Vagina (tissue), 2 donors: Measurements from ENCODE around the gene MRPS11. TPM values are rescaled to one million over a fixed set of nuclear protein-coding genes. Genes with fewer than 3 reads are reported as not detected.

ENCODE experiments used
- DNase-seq, 2 donors: peaks; one replicate each; pipeline ENCODE4 v3.0.0-alpha.2; 2017; ENCODE audit errors: extremely low spot score in 2 of 2
- H3K27ac ChIP-seq: fragments of 200-600 bp; sonication (generic); one replicate; pipeline ENCODE4 v1.5.1; 2019
- H3K27me3 ChIP-seq: fragments of 200-600 bp; sonication (generic); one replicate; pipeline ENCODE4 v1.5.1; 2019
- H3K36me3 ChIP-seq, 2 donors: fragments of 200-600 bp; sonication (generic); one replicate each; pipeline ENCODE4 v1.5.1; 2017 to 2019
- H3K4me1 ChIP-seq: fragments of 200-600 bp; sonication (generic); one replicate; pipeline ENCODE4 v1.5.1; 2019
- H3K4me3 ChIP-seq, 2 donors: fragments of 200-600 bp; sonication (generic); 1 replicate in 1 of 2; 2 replicates in 1 of 2; pipeline ENCODE4 v1.5.1; 2016 to 2019
- H3K9me3 ChIP-seq: fragments of 200-600 bp; sonication (generic); one replicate; pipeline ENCODE4 v1.5.1; 2019
- POLR2A ChIP-seq, 2 donors: fragments of 450-650 bp; IDR thresholded peaks; one replicate each; pipeline ENCODE4 v1.6.1; 2017; ENCODE audit warnings: antibody characterized with exemption in 2 of 2, mild to moderate bottlenecking in 2 of 2, moderate library complexity in 2 of 2
- POLR2AphosphoS5 ChIP-seq, 2 donors: sonication (generic); formaldehyde crosslinking; IDR thresholded peaks; one replicate each; pipeline ENCODE4 v1.9.0; 2017; ENCODE audit warnings: antibody characterized with exemption in 2 of 2, mild to moderate bottlenecking in 2 of 2, low read depth in 1 of 2; ENCODE audit not compliant: insufficient read depth in 1 of 2
- intact Hi-C: fragments of 100-400 bp; cut with DNase I; formaldehyde crosslinking; loops from one replicate; pipeline ENCODE4 v1.15.1; 2023
- total RNA-seq: library from RNA; depleted of rRNA; stranded (reverse); fragments of >200 nt; gene quantifications from one replicate; pipeline ENCODE4 v1.2.3, GENCODE V29; 2016
- TF ChIP-seq, protein P1 (sequence below), 3 experiments: fragments of 450-650 bp in 2 of 3; fragments of 200-600 bp in 1 of 3; sonication (generic) in 1 of 3; IDR thresholded peaks; one replicate each; pipeline ENCODE4 v1.5.1; 2017 to 2019; ENCODE audit warnings: antibody characterized with exemption in 3 of 3, mild to moderate bottlenecking in 2 of 3, moderate library complexity in 2 of 3

Gene MRPS11
- total RNA-seq, 1 donor from 2014 or later, result 27.5 TPM

DNA sequence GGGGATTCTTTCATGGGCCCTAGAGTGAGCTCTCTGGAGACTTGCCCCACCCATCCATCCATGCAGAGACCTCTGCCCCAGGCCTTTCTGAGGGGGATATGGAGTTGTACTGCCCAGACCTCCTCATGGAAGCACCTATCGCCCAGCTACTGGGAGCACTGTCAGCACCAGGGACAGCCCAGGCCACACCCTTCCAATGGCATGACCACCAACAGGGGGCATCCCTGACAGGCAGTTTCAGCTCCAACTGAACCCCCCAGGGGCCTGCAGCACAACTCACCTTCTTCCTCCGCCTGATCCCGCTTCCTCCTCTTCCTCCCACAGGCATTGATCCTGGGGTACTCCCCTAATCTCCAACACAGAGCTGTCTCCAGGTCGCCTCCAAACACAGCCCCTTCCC is 21.8 kb downstream of the MRPS11 start:
- H3K4me1 ChIP-seq, result no peaks in the 10 kb centered on the region
- H3K36me3 ChIP-seq, result no peaks in the 10 kb centered on the region
- H3K27me3 ChIP-seq, result no peaks in the 10 kb centered on the region
- intact Hi-C loops, result no loop called here
- no peak for DNase-seq
- no peak for TF ChIP-seq POLR2A (IDR thresholded peaks at IDR 0.05)
- no peaks in the 10 kb centered on the region for H3K9me3 ChIP-seq
- no peak overlapping the region for H3K27ac ChIP-seq
- H3K4me3 ChIP-seq, result no peak overlapping the region

DNA sequence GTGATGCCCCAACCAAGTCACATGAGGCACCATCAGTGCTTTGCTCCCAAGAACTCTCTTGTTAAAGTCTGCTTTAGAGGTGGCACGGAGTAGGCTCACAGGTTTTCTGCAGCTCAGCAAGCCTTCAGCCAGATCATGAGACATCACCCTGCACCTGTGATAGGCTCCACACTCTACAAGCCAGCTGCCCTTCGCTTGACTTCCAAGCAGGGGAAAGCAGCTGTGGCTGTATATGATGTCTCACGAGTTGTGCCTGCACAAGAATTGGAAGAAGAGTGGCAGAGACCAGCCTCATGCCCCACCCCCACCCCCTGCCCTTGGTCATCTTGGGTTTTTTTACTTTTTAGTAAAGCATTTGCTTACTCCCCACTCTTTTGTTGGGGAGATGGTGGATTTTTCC is 22.5 kb downstream of the MRPS11 start:
- H3K4me3 ChIP-seq, result no peak overlapping the region
- TF ChIP-seq POLR2AphosphoS5 (IDR thresholded peaks at IDR 0.05; ENCODE audit: insufficient read depth in 1 of 2, low read depth in 1 of 2) (no peak), POLR2A (IDR thresholded peaks at IDR 0.05) (no peak)
- TF ChIP-seq, protein P1, sequence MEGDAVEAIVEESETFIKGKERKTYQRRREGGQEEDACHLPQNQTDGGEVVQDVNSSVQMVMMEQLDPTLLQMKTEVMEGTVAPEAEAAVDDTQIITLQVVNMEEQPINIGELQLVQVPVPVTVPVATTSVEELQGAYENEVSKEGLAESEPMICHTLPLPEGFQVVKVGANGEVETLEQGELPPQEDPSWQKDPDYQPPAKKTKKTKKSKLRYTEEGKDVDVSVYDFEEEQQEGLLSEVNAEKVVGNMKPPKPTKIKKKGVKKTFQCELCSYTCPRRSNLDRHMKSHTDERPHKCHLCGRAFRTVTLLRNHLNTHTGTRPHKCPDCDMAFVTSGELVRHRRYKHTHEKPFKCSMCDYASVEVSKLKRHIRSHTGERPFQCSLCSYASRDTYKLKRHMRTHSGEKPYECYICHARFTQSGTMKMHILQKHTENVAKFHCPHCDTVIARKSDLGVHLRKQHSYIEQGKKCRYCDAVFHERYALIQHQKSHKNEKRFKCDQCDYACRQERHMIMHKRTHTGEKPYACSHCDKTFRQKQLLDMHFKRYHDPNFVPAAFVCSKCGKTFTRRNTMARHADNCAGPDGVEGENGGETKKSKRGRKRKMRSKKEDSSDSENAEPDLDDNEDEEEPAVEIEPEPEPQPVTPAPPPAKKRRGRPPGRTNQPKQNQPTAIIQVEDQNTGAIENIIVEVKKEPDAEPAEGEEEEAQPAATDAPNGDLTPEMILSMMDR (IDR thresholded peaks at IDR 0.05), result no peak
- H3K27ac ChIP-seq, result no peak overlapping the region
- H3K36me3 ChIP-seq, result no peaks in the 10 kb centered on the region
- intact Hi-C loops, result no loop called here
- H3K4me1 ChIP-seq, result no peaks in the 10 kb centered on the region
- no peak for DNase-seq
- H3K27me3 ChIP-seq, result no peaks in the 10 kb centered on the region
- no peaks in the 10 kb centered on the region for H3K9me3 ChIP-seq

DNA sequence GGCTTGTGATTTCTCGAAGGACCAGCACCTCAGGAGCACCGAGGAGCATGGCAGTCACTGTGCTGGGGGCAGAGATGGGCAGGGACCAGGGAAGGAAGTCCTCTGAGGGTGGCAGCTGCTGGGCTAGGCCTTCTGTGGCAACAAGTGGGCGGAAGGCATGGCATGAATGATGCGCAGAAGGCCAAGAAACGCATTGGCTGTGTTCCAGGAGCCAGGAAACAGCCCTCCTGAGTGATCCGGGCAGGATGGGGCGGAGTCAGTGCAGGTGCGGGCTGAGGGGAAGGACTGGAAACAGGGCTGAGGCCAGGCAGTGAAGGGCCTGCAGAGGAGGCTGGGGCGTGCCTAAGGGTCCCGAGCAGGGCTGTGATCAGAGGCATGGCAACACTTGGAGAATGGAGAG is 23.6 kb downstream of the MRPS11 start:
- intact Hi-C loops, result no loop called here

DNA sequence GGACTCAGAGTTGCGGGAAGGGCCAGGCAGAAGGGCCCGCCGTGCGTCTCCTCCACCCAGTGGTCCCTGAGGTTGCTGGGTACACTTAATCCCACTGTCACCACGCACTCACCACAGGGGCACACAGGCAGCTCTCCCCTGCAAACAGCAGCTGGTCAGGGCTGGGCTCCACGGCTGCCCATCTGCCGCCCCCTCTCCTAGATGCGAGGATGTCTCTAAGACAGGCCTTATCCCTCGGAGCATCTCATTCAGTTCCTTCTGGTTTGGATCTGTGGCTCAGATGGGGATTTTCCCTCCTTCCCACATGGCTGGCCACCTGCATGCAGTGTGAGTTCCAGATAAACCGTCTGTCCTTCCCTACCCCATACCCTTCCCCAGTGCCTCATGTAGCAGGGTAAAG is 26.3 kb downstream of the MRPS11 start:
- Histone ChIP-seq H3K9me3 (no peaks in the 10 kb centered on the region), H3K36me3 (no peaks in the 10 kb centered on the region), H3K4me3 (no peak overlapping the region), H3K27me3 (no peaks in the 10 kb centered on the region), H3K27ac (no peak overlapping the region), H3K4me1 (no peaks in the 10 kb centered on the region)
- no peak for TF ChIP-seq POLR2A (IDR thresholded peaks at IDR 0.05)
- TF ChIP-seq, protein P1 (IDR thresholded peaks at IDR 0.05), result no peak
- no peak for TF ChIP-seq POLR2AphosphoS5 (IDR thresholded peaks at IDR 0.05; ENCODE audit: insufficient read depth in 1 of 2, low read depth in 1 of 2)
- intact Hi-C loops, result no loop called here
- no peak for DNase-seq

More for the DNA sequence above, 23.6 kb downstream of the MRPS11 start:
- no peak for TF ChIP-seq POLR2AphosphoS5 (IDR thresholded peaks at IDR 0.05; ENCODE audit: insufficient read depth in 1 of 2, low read depth in 1 of 2)
- DNase-seq, result no peak
- H3K9me3 ChIP-seq, result no peaks in the 10 kb centered on the region
- no peak overlapping the region for H3K4me3 ChIP-seq
- no peak overlapping the region for H3K27ac ChIP-seq
- H3K36me3 ChIP-seq, result no peaks in the 10 kb centered on the region
- no peaks in the 10 kb centered on the region for H3K4me1 ChIP-seq
- no peaks in the 10 kb centered on the region for H3K27me3 ChIP-seq

DNA sequence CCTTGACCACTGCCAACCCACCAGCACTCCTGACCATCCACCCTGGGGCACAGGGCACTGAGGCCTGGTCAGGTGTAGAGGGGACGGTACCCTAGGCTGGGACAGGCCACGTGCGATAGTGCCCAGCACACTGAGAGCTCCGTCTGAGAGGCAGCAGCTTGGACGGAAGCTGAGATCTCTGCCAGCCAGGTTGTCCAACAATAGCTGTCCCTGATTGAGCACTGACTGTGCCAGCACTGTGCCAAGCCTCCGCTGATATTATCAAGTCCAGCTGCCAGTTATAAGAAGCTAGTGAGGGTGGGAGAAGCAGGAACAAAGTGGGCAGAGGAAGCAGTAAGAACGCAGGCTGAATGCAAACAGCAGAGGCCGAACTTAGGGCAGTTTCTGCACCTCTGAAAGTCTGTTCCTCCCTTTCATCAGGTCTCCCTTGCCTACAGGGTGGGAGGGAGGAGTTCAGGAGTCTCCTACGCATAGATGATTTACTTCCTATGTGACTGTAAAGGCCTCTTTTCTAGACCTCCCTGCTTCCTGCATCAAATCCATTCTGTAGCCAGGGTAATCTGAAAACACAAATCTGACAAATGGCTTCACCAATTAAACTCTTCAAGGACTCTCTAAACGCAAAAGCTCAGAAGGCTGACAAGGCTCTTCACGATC is 29.7 kb downstream of the MRPS11 start:
- H3K27me3 ChIP-seq, result no peaks in the 10 kb centered on the region
- H3K36me3 ChIP-seq, result no peaks in the 10 kb centered on the region
- H3K4me1 ChIP-seq, result no peaks in the 10 kb centered on the region
- DNase-seq, result no peak
- intact Hi-C loops, result no loop called here
- H3K4me3 ChIP-seq, result no peak overlapping the region
- H3K9me3 ChIP-seq, result no peaks in the 10 kb centered on the region
- H3K27ac ChIP-seq, result no peak overlapping the region
- TF ChIP-seq, protein P1 (IDR thresholded peaks at IDR 0.05), result no peak
- no peak for TF ChIP-seq POLR2A (IDR thresholded peaks at IDR 0.05)
- no peak for TF ChIP-seq POLR2AphosphoS5 (IDR thresholded peaks at IDR 0.05; ENCODE audit: insufficient read depth in 1 of 2, low read depth in 1 of 2)

DNA sequence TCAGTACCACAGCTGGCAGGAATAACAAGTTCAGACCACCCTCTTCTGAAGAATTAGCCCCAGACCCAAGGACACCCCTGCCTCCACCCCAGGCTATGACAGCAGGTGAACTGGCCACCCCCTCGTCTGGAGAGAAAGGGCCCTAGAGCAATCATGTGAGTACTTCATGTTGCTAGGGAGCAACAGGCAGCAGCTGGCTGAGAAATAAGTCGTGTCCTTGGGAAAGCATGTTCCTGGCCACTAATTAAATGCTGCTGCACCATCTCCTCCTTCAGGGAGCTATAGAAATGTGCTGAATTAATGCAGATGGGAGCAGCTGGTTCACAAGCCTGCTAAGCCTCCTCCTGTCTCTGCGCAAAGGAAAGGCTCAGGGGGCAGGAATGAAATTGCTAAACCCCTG is 31.5 kb downstream of the MRPS11 start:
- Histone ChIP-seq H3K9me3 (no peaks in the 10 kb centered on the region), H3K36me3 (no peaks in the 10 kb centered on the region), H3K27me3 (no peaks in the 10 kb centered on the region), H3K27ac (no peak overlapping the region), H3K4me1 (no peaks in the 10 kb centered on the region), H3K4me3 (no peak overlapping the region)
- DNase-seq, result no peak
- intact Hi-C loops, result no loop called here
- no peak for TF ChIP-seq POLR2AphosphoS5 (IDR thresholded peaks at IDR 0.05; ENCODE audit: insufficient read depth in 1 of 2, low read depth in 1 of 2)
- TF ChIP-seq, protein P1 (IDR thresholded peaks at IDR 0.05), result no peak
- no peak for TF ChIP-seq POLR2A (IDR thresholded peaks at IDR 0.05)
